Activated CD8-positive, alpha-beta T cell treated with anti-CD3 and anti-CD28 coated beads, Interleukin-2, amount 10 ng/mL, durations not matched to agents 7 days and 5 days (primary cell): ENCODE results near the gene ZNF554. TPM values are rescaled to one million over a fixed set of nuclear protein-coding genes. Genes with fewer than 3 reads are reported as not detected.
A peak's percentile ranks its signal among the peaks of the same experiment; 100 is the strongest.

Experiments used
- ATAC-seq: fragments of 150-1000 bp; cut with Tn5 transposase; one replicate; pipeline ENCODE4 v1.10.0; 2021; ENCODE audit warnings: moderate library complexity
- CTCF ChIA-PET: fragments of 350-600 bp; sonication (Branson Sonifier 250); formaldehyde crosslinking; loops from one replicate; lab custom pipeline; 2021; ENCODE audit warnings: antibody characterized with exemption; lab: Charles Lee
- POLR2A ChIA-PET: fragments of 350-600 bp; sonication (Branson Sonifier 250); formaldehyde crosslinking; loops from one replicate; lab custom pipeline; 2021; ENCODE audit warnings: antibody characterized with exemption; lab: Charles Lee
- DNase-seq: peaks from one replicate; pipeline ENCODE4 v3.0.0-alpha.2; 2020
- H3K27ac Mint-ChIP-seq: one replicate; pipeline ENCODE4 v1.8.0; 2021; ENCODE audit warnings: mild to moderate bottlenecking, mixed read lengths
- H3K27me3 Mint-ChIP-seq: one replicate; pipeline ENCODE4 v1.8.0; 2021; ENCODE audit warnings: low read depth, mixed read lengths
- H3K36me3 Mint-ChIP-seq: one replicate; pipeline ENCODE4 v1.8.0; 2021; ENCODE audit warnings: low read depth, mixed read lengths
- H3K4me1 Mint-ChIP-seq: one replicate; pipeline ENCODE4 v1.8.0; 2021; ENCODE audit warnings: low read depth, mixed read lengths
- H3K4me3 Mint-ChIP-seq: one replicate; pipeline ENCODE4 v1.8.0; 2021; ENCODE audit warnings: mild to moderate bottlenecking, mixed read lengths
- H3K9me3 Mint-ChIP-seq: one replicate; pipeline ENCODE4 v1.8.0; 2022; ENCODE audit warnings: mixed read lengths; ENCODE audit not compliant: insufficient read depth
- total RNA-seq, 2 experiments: library from RNA; stranded (reverse); gene quantifications; one replicate each; pipeline ENCODE4 v1.2.3, GENCODE V29; 2021

The ZNF554 gene
- total RNA-seq: 1 to 10 TPM; 2.1 to 2.5 TPM

- ChIA-PET CTCF (interaction anchor here (0.6 to 1.5 kb wide), 5 partner anchors 22 to 93 kb away, joined by 3 to 5 read pairs (median 3); partner anchors contain the start of gene ZNF555), POLR2A (interaction anchor here (1.1 to 1.9 kb wide), 2 partner anchors 15 to 131 kb away, joined by 3 to 4 read pairs; no protein-coding TSS in a partner anchor)
- peak within 1 kb of the TSS; percentile 83 for H3K4me3 Mint-ChIP-seq
- DNase-seq (peak; percentile 98), ATAC-seq (peak; percentile 97)
- H3K9me3 Mint-ChIP-seq: no peaks in the 10 kb centered on the region
- no peaks in the 10 kb centered on the region for H3K27me3 Mint-ChIP-seq
- peaks cover 6% of the 10 kb centered on the region for H3K4me1 Mint-ChIP-seq
- H3K27ac Mint-ChIP-seq: peak within 1 kb of the TSS; percentile 60
- H3K36me3 Mint-ChIP-seq: peaks cover 4% of the 10 kb centered on the region
These were observed at the start of gene ZNF554 for GRCh38 chr19:2819540-2820111. Gene ZNF554 (plus strand): TSS chr19:2819868. CDS start chr19:2820072, 204 bp downstream.

GRCh38 chr19:2770055-2771013 is 49.3 kb upstream of the ZNF554 start:
- H3K4me1 Mint-ChIP-seq: peaks cover 19% of the 10 kb centered on the region
- H3K9me3 Mint-ChIP-seq: no peaks in the 10 kb centered on the region
- POLR2A ChIA-PET: no interaction called here
- CTCF ChIA-PET: interaction anchor here (1.3 kb wide), 1 partner anchor 12 kb away, joined by 4 read pairs; no protein-coding TSS in a partner anchor
- H3K4me3 Mint-ChIP-seq: no peak overlapping the region
- no peak overlapping the region for H3K27ac Mint-ChIP-seq
- DNase-seq (no peak), ATAC-seq (no peak)
- peaks cover 6% of the 10 kb centered on the region for H3K36me3 Mint-ChIP-seq
- no peaks in the 10 kb centered on the region for H3K27me3 Mint-ChIP-seq

GRCh38 chr19:2771786-2772674 is 47.6 kb upstream of the ZNF554 start:
- no peak overlapping the region for H3K4me3 Mint-ChIP-seq
- peaks cover 11% of the 10 kb centered on the region for H3K36me3 Mint-ChIP-seq
- H3K9me3 Mint-ChIP-seq: no peaks in the 10 kb centered on the region
- peaks cover 32% of the 10 kb centered on the region for H3K4me1 Mint-ChIP-seq
- DNase-seq (no peak), ATAC-seq (no peak)
- ChIA-PET CTCF (interaction anchor here (1.3 kb wide), 1 partner anchor 10 kb away, joined by 4 read pairs; no protein-coding TSS in a partner anchor), POLR2A (interaction anchor here (0.6 kb wide), 1 partner anchor 334 kb away, joined by 3 read pairs; no protein-coding TSS in a partner anchor)
- no peak overlapping the region for H3K27ac Mint-ChIP-seq
- H3K27me3 Mint-ChIP-seq: no peaks in the 10 kb centered on the region

DNA sequence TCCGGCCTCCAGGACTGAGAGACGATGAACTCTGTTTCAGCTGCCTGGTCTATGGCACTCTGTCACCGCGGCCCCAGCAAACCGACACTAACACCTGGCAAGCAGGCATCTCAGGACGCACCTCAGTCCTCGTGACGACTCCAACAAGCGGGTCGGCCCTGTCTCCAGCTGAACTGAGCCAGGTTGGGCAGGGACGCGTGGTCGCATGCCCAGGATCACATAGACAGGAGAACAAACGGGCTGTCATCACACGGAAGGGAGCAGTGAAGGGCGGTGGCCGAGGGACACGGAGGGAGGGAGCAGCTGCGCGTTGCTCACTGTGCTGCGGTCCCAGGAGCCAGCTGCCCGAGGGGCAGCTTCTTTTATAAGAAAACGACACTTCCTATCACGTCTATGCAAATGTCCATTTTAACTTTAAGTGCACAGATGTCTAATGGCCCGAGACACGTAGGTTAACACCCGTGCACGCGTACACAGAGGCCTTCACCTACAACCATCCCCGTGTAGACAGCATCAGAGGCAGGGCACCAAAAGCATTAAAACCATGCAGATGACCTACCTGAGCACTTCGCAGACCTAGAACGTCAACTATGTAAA is 45.5 kb upstream of the ZNF554 start:
- no peak for ATAC-seq

GRCh38 chr19:2774953-2775555 is 44.6 kb upstream of the ZNF554 start:
- peak overlapping the region; percentile 85 for H3K27ac Mint-ChIP-seq
- DNase-seq (no peak), ATAC-seq (no peak)
- ChIA-PET POLR2A (interaction anchor here (0.5 kb wide), 1 partner anchor 188 kb away, joined by 3 read pairs; no protein-coding TSS in a partner anchor), CTCF (interaction anchor here (1.4 to 1.6 kb wide), 2 partner anchors 66 to 127 kb away, joined by 4 to 7 read pairs; partner anchors contain the start of gene ZNF555)
- H3K9me3 Mint-ChIP-seq: no peaks in the 10 kb centered on the region
- H3K4me3 Mint-ChIP-seq: peak overlapping the region; percentile 74
- peaks cover 35% of the 10 kb centered on the region for H3K4me1 Mint-ChIP-seq
- no peaks in the 10 kb centered on the region for H3K27me3 Mint-ChIP-seq
- H3K36me3 Mint-ChIP-seq: peaks cover 18% of the 10 kb centered on the region

More for the DNA sequence above, 45.5 kb upstream of the ZNF554 start:
- Mint-ChIP-seq H3K27ac (peak overlapping the region; percentile 52), H3K4me1 (peaks cover 35% of the 10 kb centered on the region), H3K9me3 (no peaks in the 10 kb centered on the region), H3K27me3 (no peaks in the 10 kb centered on the region), H3K36me3 (peaks cover 18% of the 10 kb centered on the region), H3K4me3 (no peak overlapping the region)
- no peak for DNase-seq
- ChIA-PET POLR2A (no interaction called here), CTCF (no interaction called here)

DNA sequence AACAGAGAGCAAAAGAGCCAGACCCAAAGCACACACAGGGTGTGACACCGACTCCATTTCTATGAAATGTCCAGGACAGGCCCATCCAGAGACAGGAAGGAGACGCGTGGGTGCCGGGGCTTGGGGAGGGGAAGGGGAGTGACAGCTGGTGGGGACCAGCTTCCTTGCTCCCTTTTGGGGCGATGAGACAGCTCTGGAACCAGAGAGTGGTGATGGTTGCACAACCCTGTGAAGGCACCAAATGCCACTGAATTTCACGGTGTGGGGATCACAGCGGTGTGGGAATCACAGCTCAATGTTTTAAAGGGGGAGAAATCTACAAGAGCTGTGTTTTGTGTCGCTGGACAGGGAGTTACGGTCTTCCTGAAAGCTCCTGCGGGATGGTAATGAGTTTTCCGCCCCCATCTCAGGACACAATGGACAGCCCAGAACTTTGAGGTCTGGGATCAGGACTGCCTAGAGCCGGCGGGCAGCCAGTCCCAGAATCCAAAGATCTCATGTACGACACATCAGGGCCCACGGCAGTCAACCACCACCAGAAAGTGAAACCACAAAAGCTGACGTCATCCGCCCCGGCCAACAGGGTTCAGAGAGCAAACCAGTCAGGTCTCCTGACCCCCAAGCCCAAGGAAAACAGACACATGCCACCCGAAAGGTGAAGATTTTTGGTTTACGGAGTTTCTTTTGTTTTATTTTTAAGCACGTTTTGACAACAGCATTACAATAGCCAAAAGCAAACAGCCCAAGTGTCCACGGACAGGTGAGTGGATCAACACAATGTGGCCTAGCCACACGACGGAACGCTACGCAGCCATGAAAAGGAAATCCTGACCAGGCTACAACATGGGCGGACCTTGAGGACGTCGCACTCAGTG is 43.9 kb upstream of the ZNF554 start:
- Mint-ChIP-seq H3K4me3 (peak overlapping the region; percentile 74), H3K36me3 (peaks cover 18% of the 10 kb centered on the region), H3K27ac (peak overlapping the region; percentile 85), H3K27me3 (no peaks in the 10 kb centered on the region), H3K4me1 (peaks cover 40% of the 10 kb centered on the region), H3K9me3 (no peaks in the 10 kb centered on the region)
- ATAC-seq: peak; percentile 87
- DNase-seq: peak; percentile 88
- CTCF ChIA-PET: interaction anchor here (1.4 to 1.6 kb wide), 2 partner anchors 65 to 127 kb away, joined by 4 to 7 read pairs; partner anchors contain the start of gene ZNF555
- POLR2A ChIA-PET: interaction anchor here (0.5 kb wide), 1 partner anchor 187 kb away, joined by 3 read pairs; no protein-coding TSS in a partner anchor

DNA sequence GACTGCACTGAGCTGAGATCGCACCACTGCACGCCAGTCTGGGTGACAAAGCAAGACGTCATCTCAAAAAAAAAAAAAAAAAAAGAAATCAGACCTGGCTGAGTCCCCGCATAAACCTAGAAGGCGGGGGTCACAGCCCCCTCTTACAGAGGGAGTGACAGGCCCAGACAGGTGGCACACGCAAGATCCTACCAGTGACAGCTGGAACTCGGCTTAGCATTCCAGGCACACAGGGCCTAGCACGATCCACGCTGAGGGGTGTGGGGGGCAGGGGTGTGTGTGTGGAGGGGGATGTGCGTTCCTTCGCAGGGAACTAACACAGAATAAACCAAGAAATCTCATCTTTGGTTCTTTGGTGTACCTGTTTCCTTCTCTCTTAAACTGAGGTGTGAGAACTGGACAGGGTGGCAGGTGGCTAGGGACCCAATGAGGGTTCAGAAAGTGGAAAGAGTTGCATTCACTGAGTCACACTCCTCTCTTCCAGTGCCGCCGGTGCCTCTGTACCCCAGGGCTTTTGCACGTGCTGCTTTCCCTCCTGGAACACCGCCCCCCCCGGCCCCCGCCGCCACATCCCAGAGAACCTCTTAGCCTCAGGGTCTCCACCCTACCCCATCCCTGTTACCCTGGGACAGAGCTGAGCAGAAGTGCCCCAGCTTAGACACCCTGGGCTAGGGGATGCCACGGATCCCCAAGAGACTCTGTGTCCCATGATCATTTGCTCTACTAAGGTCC is 41.5 kb upstream of the ZNF554 start:
- POLR2A ChIA-PET: interaction anchor here (0.6 kb wide), 1 partner anchor 155 kb away, joined by 4 read pairs; no protein-coding TSS in a partner anchor
- H3K4me1 Mint-ChIP-seq: peaks cover 49% of the 10 kb centered on the region
- H3K27ac Mint-ChIP-seq: no peak overlapping the region
- no peaks in the 10 kb centered on the region for H3K9me3 Mint-ChIP-seq
- no peak for DNase-seq
- ATAC-seq: no peak
- H3K36me3 Mint-ChIP-seq: peaks cover 20% of the 10 kb centered on the region
- CTCF ChIA-PET: no interaction called here
- H3K4me3 Mint-ChIP-seq: no peak overlapping the region
- H3K27me3 Mint-ChIP-seq: no peaks in the 10 kb centered on the region

DNA sequence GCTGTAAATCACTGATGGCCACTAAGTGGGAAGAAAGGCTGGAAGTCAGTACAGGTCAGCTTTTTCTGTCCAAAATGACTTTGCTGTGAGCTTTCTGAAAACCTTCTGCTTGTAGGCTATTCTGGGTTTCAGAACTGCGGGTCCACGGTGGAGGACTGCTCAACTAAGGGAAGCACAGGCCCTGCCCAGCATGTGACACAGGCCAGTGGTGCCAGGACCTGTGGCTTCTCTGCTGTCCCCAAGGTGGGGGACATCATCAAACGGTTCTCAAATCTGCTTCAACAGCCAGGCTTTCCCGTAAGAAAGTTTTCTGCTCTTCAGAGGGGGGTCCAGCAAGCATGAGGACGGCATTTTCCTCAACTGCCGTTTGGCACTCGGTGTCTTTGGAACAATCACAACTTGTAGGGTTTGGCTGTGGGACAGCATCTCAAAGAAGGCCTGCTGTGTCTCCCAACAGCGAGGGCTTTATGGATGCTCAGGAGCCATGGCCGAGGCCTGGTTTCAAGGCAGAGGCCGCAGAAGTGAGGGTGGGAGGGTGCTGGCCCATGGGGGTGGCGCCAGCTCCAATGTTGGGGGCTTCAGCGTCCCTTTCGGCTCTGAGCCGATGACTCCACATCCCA is 40.4 kb upstream of the ZNF554 start:
- ChIA-PET CTCF (no interaction called here), POLR2A (no interaction called here)
- DNase-seq (no peak), ATAC-seq (no peak)
- no peaks in the 10 kb centered on the region for H3K9me3 Mint-ChIP-seq
- H3K27ac Mint-ChIP-seq: no peak overlapping the region
- peaks cover 20% of the 10 kb centered on the region for H3K36me3 Mint-ChIP-seq
- H3K27me3 Mint-ChIP-seq: no peaks in the 10 kb centered on the region
- peaks cover 57% of the 10 kb centered on the region for H3K4me1 Mint-ChIP-seq
- no peak overlapping the region for H3K4me3 Mint-ChIP-seq

DNA sequence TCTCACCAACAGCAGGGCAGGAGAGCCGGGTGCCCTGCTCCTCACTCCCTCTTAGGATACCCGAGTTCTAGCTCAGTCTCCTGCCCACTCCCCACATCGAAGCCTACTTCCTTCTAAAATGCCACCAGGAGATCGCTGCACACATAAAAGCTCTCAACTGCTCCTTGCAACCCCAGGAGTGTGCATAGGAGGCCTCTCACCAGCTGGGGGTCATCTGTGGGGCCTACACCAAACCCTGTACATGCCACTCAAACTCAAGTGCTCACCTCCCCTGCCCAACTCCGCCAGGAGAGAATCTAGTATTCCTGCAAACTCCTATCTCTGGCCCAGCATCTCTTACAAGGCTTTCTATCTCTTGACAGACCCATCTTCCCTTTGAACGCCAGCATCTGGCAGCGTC is 39.4 kb upstream of the ZNF554 start:
- Mint-ChIP-seq H3K4me3 (no peak overlapping the region), H3K4me1 (peaks cover 56% of the 10 kb centered on the region), H3K27me3 (no peaks in the 10 kb centered on the region), H3K9me3 (no peaks in the 10 kb centered on the region), H3K36me3 (peaks cover 16% of the 10 kb centered on the region), H3K27ac (no peak overlapping the region)
- ChIA-PET POLR2A (no interaction called here), CTCF (no interaction called here)
- no peak for DNase-seq
- ATAC-seq: no peak
